Stimulated activated naive CD8-positive, alpha-beta T cell treated with anti-CD3 and anti-CD28 coated beads, Interleukin-15, amount 100 ng/mL, for 72 hours (primary cell): Measurements from ENCODE around the gene PDIA4.

Source experiments
- ATAC-seq: fragments of 150-1000 bp; cut with Tn5 transposase; 2 replicates; pipeline ENCODE4 v1.10.0; 2021; ENCODE audit warnings: mild to moderate bottlenecking, moderate library complexity
- DNase-seq, 2 donors: peaks; one replicate each; pipeline ENCODE4 v3.0.0; 2021 to 2022
- H3K27ac Mint-ChIP-seq, 2 donors: one replicate each; pipeline ENCODE4 v1.8.0; 2022; ENCODE audit warnings: mild to moderate bottlenecking in 2 of 2, mixed read lengths in 2 of 2, moderate library complexity in 2 of 2
- H3K27me3 Mint-ChIP-seq: one replicate; pipeline ENCODE4 v1.8.0; 2022; ENCODE audit warnings: mixed read lengths
- H3K4me1 Mint-ChIP-seq: one replicate; pipeline ENCODE4 v1.8.0; 2022; ENCODE audit warnings: mild to moderate bottlenecking, mixed read lengths
- H3K4me3 Mint-ChIP-seq, 2 donors: one replicate each; pipeline ENCODE4 v1.8.0; 2022; ENCODE audit warnings: mild to moderate bottlenecking in 2 of 2, mixed read lengths in 2 of 2, moderate library complexity in 1 of 2
- H3K9me3 Mint-ChIP-seq, 2 donors: one replicate each; pipeline ENCODE4 v1.8.0; 2022; ENCODE audit warnings: mixed read lengths in 2 of 2

The PDIA4 gene

DNA sequence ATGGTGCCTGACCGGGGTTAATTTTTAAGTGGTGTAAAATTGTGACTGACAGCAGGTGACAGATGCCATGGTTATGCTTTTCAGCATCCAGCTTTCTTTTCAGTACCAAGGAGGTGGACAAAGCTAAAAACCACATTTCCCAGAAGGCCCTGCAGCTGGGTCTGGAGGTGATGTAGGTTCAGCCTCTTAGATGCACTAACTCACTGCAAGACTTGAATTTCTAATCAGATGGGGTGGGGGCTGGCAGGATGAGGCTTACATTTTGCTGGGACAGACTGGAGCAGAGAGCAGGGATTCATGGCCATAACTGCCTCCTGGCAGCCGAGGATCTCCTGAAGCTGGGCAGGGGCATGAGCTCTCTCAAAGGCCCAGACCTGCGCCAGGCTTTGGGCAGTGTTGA lies 52.4 kb downstream of the PDIA4 start:
- ATAC-seq (no peak), DNase-seq (no peak)
- Mint-ChIP-seq H3K4me3 (no peak overlapping the region), H3K9me3 (peaks cover under 1 to 2% of the 10 kb centered on the region in 2 donors), H3K27me3 (no peaks in the 10 kb centered on the region), H3K4me1 (peaks cover 24% of the 10 kb centered on the region), H3K27ac (no peak overlapping the region)

DNA sequence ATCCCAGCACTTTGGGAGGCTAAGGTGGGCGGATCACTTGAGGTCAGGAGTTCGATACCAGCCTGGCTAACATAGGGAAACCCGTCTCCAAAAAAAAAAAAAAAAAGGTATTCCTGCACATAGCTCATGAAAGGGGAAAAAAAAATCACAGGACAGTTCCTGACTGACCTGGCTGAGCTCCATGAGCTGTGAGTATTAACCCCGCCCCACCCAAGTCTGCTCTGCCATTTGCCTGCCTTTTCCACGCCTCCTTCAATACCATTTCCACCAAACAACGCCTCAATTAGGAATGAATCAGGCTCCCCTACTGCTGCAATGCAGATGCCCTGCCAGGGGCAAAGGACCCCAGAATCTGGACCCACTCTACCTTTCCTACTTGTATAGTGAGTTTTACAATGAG lies 55.0 kb downstream of the PDIA4 start:
- Mint-ChIP-seq H3K4me3 (no peak overlapping the region), H3K4me1 (peaks cover 5% of the 10 kb centered on the region), H3K27me3 (no peaks in the 10 kb centered on the region), H3K9me3 (no peaks in the 10 kb centered on the region), H3K27ac (no peak overlapping the region)
- DNase-seq (no peak), ATAC-seq (no peak)

DNA sequence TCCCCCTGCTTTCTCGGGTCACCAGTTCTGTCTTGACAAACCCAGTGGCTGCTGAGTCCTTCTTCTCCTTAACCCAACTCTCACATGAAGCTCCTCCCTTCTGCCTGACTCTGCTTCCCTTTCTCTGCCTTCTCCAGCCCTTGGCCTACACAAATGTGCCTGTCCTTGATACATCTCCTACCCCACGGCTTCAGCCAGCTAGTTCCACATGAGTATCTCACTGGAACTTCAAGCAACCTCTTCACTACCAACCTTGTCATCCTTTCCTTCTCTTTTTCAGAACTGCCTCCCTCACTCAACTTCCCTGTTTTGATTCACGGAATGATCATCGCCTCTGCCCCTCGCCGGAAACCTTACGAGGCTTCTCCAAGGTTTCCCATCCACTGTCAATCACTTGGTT lies 55.9 kb downstream of the PDIA4 start:
- Mint-ChIP-seq H3K4me3 (no peak overlapping the region), H3K4me1 (peaks cover under 1% of the 10 kb centered on the region), H3K27ac (no peak overlapping the region), H3K27me3 (no peaks in the 10 kb centered on the region), H3K9me3 (no peaks in the 10 kb centered on the region)
- DNase-seq (no peak), ATAC-seq (no peak)

DNA sequence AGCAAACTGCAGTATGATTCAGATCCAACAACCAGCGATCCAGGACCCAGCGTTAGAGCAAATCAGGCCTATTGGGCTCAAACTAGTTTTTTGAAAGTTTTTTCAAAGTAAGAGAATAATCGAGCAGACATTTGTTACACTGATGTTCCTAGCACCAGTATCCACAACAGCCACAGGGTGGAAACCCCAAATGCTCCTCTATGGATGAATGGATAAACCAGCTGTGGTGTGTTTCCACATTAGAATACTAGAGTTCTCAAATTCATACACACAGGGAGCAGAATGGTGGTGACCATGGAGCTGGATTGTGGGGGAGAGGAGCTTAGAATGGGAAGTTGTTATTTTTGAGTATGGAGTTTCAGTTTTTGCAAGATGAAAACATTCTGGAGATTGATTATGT lies 60.7 kb downstream of the PDIA4 start:
- Mint-ChIP-seq H3K27ac (no peak overlapping the region), H3K9me3 (no peaks in the 10 kb centered on the region), H3K27me3 (no peaks in the 10 kb centered on the region), H3K4me1 (peaks cover 31% of the 10 kb centered on the region), H3K4me3 (no peak overlapping the region)
- ATAC-seq (no peak), DNase-seq (no peak)

DNA sequence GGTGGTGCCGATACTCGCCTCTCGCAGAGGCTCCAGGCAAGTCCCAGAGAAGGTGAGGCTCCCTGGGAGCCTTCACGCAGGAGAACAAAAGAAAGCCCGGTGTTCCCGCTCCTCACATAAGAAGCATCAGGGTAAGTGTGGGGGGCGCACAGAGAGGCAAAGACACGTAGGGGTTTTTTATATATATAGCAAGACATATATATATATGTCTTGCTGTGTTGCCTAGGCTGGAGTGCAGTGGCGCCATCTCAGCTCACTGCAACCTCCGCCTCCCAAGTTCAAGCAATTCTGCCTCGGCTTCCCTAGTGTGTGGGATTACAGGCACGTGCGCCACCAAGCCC lies 61.3 kb downstream of the PDIA4 start:
- DNase-seq (no peak), ATAC-seq (peak; percentile 33)
- Mint-ChIP-seq H3K4me3 (peak overlapping the region; percentile 81 to 82), H3K27me3 (no peaks in the 10 kb centered on the region), H3K27ac (peak overlapping the region in 1 of 2 donors; percentile 71), H3K9me3 (no peaks in the 10 kb centered on the region), H3K4me1 (peaks cover 36% of the 10 kb centered on the region)

DNA sequence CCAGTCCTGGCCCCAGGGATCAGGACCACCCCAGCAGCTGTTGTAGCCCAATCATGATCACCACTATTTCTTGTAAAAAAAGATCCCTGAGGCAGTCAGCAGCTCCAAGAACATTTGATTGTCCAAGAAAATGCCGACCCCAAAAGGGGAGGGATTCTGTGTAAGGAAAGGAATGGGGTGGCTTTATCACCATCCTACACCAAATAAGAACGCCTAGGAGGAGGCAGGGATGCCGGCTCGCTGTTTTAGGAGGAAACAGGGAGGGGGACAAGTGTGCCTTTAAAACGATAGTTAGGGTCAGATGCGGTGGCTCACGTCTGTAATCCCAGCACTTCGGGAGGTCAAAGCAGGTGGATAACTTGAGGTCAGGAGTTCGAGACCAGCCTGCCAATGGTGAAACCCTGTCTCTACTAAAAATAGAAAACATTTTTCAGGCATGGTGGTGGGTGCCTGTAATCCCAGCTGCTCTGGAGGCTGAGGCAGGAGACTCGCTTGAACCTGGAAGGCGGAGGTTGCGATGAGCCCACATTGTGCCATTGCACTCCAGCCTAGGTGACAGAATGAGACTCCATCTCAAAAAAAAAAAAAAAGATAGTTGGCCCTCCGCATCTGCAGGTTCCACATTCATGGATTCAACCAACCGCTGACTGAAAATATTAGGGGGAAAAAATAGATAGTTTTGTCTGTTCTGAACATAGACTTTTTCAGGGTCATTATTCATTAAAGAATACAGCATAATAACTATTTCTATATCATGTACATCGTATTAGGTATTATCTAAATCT lies 63.6 kb downstream of the PDIA4 start:
- Mint-ChIP-seq H3K27ac (peak overlapping the region in 1 of 2 donors; percentile 39), H3K4me3 (peak overlapping the region; percentile 32 to 84), H3K4me1 (peaks cover 36% of the 10 kb centered on the region), H3K27me3 (no peaks in the 10 kb centered on the region), H3K9me3 (no peaks in the 10 kb centered on the region)
- ATAC-seq (no peak), DNase-seq (no peak)

DNA sequence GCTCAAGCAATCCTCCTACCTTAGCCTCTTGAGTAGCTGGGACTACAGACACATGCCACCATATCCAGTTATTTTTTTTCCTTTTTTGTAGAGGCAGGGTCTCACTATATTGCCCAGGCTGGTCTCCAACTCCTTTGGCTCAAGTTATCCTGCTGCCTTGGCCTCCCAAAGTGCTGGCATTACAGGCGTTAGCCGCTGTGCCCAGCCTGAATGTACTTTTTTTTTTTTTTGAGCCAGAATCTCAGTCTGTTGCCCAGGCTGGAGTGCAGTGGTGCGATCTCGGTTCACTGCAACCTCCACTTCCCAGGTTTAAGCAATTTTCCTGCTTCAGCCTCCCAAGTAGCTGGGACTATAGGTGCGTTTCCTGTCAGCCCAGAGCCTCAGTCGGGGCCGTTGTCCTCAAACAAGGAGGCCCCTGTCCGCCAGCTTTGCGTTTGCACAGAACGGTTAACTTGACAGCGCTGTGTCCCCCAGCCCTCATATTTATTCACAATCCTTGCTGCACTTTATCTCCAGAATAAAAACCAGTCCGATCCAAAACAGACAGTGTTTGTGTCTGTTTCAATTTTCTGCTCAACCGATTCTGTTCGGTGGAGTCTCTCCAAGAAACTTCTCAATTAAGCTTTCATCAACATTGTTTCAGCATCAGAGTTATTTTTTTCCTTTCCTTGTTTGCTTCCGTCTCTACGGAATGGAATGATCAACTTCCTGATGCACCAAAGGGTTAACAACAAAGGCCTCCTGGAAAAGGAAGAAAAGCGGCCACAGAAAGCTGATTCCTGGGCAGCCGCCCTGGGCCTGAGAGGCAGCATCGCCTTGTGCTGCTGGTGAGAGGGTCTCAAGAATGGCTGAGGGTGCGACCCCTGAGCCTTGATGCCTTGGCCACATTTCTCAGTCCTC lies 64.5 kb downstream of the PDIA4 start:
- Mint-ChIP-seq H3K4me1 (peaks cover 36% of the 10 kb centered on the region), H3K9me3 (no peaks in the 10 kb centered on the region), H3K27me3 (no peaks in the 10 kb centered on the region), H3K4me3 (peak overlapping the region; percentile 83 to 84), H3K27ac (peak overlapping the region; percentile 8 to 97)
- ATAC-seq (peak; percentile 1), DNase-seq (no peak)

DNA sequence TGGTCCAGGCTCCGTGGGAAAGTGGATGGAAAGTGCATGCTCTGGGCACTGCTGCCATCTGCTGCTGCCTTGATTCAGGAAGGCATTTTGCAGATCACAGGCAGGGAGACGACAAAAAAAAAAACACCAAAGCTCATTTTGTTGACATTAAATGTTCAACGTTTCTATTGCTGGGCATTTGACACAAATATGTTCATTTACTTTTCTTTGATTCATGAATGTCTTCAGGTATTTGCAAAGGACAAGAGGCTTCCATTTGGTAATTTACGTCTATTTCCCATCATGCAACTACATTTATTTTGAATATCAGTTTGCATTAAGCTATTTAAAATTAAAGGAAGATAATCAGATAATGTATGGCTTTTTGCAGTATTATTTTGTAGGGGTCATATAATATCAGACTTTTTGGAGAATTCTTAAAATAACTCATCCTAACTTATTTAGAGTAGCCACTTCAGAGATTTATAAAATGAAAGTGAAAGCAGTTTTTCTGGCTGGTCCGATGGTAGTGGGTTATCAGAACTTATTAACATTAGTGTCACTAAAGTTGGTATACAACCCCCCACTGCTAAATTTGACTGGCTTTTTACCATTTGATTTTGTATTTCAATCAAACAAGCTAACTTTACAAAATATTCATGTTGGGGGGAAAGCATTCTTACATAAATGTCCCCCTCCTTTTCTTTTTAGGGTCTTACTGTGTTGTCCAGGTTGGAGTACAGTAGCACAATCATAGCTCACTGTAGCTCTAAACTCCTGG lies 65.3 kb downstream of the PDIA4 start:
- peak overlapping the region; percentile 97 to 98 for H3K27ac Mint-ChIP-seq
- H3K9me3 Mint-ChIP-seq, result no peaks in the 10 kb centered on the region
- peak overlapping the region; percentile 83 to 84 for H3K4me3 Mint-ChIP-seq
- ATAC-seq (peak; percentile 63), DNase-seq (peak; percentile 59 to 65)
- H3K4me1 Mint-ChIP-seq, result peaks cover 36% of the 10 kb centered on the region
- H3K27me3 Mint-ChIP-seq, result no peaks in the 10 kb centered on the region

DNA sequence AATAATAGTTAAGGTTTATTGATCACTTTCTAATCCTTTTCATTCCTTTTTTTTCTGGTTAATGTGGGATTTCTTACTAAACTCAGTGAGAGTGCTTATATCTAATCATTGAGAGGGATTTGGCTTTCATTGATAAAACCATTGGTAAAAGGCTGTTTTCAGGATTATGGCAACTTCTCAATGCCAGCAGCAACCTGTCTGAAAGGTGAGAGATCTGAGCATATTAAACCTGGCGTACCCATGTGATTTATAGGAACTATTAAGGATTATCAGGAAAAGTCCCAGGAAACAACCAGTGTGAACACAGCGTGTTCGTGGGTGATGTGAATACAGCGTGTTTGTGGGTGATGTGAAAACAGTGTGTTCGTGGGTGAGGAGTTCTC lies 65.9 kb downstream of the PDIA4 start:
- ATAC-seq (no peak), DNase-seq (no peak)
- H3K27me3 Mint-ChIP-seq, result no peaks in the 10 kb centered on the region
- H3K4me1 Mint-ChIP-seq, result peaks cover 36% of the 10 kb centered on the region
- H3K27ac Mint-ChIP-seq, result peak overlapping the region; percentile 97 to 98
- H3K9me3 Mint-ChIP-seq, result no peaks in the 10 kb centered on the region
- H3K4me3 Mint-ChIP-seq, result peak overlapping the region; percentile 83 to 84

DNA sequence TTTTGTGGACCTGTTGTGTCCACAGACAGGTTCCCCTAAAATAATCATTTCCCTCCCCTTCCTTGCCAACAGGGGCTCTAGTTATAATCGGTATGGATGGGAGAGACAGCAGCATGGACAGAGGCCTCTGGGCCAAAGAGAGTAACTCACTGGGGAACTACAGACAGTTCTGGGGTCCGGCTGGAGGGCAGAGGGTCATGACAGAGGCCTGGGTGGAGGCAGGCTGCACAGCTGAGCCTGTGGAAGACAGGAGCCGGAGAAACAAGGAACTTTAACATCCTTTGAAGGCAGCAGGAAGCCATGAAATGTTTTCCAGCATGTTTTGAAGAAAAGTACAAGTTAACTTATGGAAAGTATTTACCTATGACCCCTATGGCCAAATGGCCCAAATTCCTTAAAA lies 68.6 kb downstream of the PDIA4 start:
- no peak overlapping the region for H3K4me3 Mint-ChIP-seq
- peak overlapping the region in 1 of 2 donors; percentile 59 for H3K27ac Mint-ChIP-seq
- H3K27me3 Mint-ChIP-seq, result no peaks in the 10 kb centered on the region
- DNase-seq, result no peak
- ATAC-seq, result no peak
- H3K9me3 Mint-ChIP-seq, result no peaks in the 10 kb centered on the region
- H3K4me1 Mint-ChIP-seq, result peaks cover 24% of the 10 kb centered on the region

DNA sequence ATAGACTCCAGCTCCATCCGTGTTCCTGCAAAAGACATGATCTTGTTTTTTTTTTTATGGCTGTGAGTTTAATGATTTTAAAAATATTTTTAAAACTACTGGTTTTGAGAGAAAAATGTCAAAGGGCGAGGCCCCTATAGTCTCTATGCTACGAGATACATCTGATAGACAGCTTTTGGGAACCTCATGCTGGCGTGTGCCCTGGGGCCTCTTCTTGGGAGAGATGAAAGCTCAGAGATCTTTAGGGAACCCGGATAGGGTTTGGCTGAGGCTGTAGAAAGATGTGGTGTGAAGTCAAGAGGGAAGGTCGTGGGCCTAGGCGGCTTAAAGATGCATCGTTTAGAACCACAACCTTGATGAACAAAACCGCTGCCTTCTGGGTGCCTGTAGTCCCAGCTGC lies 70.2 kb downstream of the PDIA4 start:
- H3K27me3 Mint-ChIP-seq, result no peaks in the 10 kb centered on the region
- no peak overlapping the region for H3K27ac Mint-ChIP-seq
- DNase-seq (no peak), ATAC-seq (no peak)
- no peak overlapping the region for H3K4me3 Mint-ChIP-seq
- H3K4me1 Mint-ChIP-seq, result peaks cover 7% of the 10 kb centered on the region
- no peaks in the 10 kb centered on the region for H3K9me3 Mint-ChIP-seq

DNA sequence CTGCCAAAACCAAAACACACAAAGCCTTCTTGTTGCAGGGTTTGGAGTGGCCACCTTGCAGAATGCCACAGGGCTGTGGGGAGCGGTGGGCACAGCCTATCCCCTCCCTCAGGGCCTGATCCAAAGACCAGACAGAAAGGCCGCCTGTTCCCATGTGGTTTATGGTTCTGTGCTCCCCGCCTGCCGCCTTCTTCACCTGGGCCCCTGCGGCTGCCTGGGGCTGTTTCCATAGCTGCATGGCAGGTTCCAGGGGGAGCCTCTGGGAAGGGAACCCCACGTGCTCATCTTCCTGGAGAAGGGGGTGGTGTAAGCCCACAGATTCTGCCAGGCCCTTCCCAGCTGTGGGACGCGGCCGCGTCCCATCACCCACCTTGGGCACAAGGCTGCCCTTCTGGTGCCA lies 73.5 kb downstream of the PDIA4 start:
- H3K4me1 Mint-ChIP-seq, result no peaks in the 10 kb centered on the region
- H3K27me3 Mint-ChIP-seq, result no peaks in the 10 kb centered on the region
- H3K27ac Mint-ChIP-seq, result no peak overlapping the region
- ATAC-seq (no peak), DNase-seq (no peak)
- H3K9me3 Mint-ChIP-seq, result no peaks in the 10 kb centered on the region
- no peak overlapping the region for H3K4me3 Mint-ChIP-seq

DNA sequence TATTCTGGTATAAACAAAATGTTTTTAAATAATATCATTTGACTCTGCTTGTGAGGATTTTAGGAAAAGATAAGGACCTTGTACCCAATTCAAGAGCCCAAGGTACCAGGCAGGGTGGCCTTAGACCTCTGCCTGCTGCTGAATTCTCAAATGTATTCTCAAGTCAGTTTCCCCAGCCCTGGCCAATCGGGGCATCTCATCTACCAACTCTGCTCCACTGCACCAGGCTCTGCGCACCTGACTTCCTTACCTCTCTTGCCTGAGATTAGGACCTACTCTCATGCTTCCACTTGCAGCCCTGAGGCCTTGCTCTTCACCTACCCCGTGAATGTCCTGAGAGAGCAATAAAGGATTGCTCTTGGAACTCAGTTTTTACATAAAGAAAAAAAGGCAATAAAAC lies 74.6 kb downstream of the PDIA4 start:
- H3K27me3 Mint-ChIP-seq, result no peaks in the 10 kb centered on the region
- H3K4me3 Mint-ChIP-seq, result no peak overlapping the region
- H3K27ac Mint-ChIP-seq, result no peak overlapping the region
- ATAC-seq (no peak), DNase-seq (no peak)
- no peaks in the 10 kb centered on the region for H3K4me1 Mint-ChIP-seq
- no peaks in the 10 kb centered on the region for H3K9me3 Mint-ChIP-seq
